Lung (tissue), 16 donors: ENCODE data around the gene TMEM184A. TPM values are rescaled to one million over a fixed set of nuclear protein-coding genes. Genes with fewer than 3 reads are reported as not detected.

Experiments used
- ATAC-seq: fragments of 200-7000 bp; cut with Tn5 transposase; one replicate; pipeline ENCODE4 v1.9.1; 2020; ENCODE audit warnings: moderate number of reproducible peaks; ENCODE audit not compliant: insufficient read depth, low FRiP score
- DNase-seq, 3 donors: peaks; one replicate each; pipeline ENCODE4 v3.0.0-alpha.2; 2013 to 2017
- H3K27ac ChIP-seq, 2 donors: one replicate each; pipeline ENCODE4 v1.5.1; 2013; ENCODE audit warnings: mild to moderate bottlenecking in 2 of 2, moderate library complexity in 2 of 2, control low read depth in 1 of 2, inconsistent platforms in 1 of 2, low read depth in 1 of 2, low read length in 1 of 2
- H3K27me3 ChIP-seq, 3 donors: one replicate each; pipeline ENCODE4 v1.5.1; 2013; ENCODE audit warnings: low read length in 2 of 3; ENCODE audit not compliant: control insufficient read depth in 3 of 3, insufficient read depth in 3 of 3
- H3K36me3 ChIP-seq, 4 donors: one replicate each; pipeline ENCODE4 v1.5.1; 2013; ENCODE audit warnings: low read length in 4 of 4, mild to moderate bottlenecking in 1 of 4, moderate library complexity in 1 of 4; ENCODE audit not compliant: control insufficient read depth in 4 of 4, insufficient read depth in 4 of 4
- H3K4me1 ChIP-seq, 5 donors: one replicate each; pipeline ENCODE4 v1.5.1; 2013; ENCODE audit warnings: low read length in 5 of 5, mild to moderate bottlenecking in 2 of 5, moderate library complexity in 1 of 5; ENCODE audit not compliant: control insufficient read depth in 5 of 5, insufficient read depth in 5 of 5
- H3K4me3 ChIP-seq: one replicate; pipeline ENCODE4 v1.5.1; 2013; ENCODE audit warnings: mild to moderate bottlenecking, control low read depth, moderate library complexity
- H3K9ac ChIP-seq, 2 donors: one replicate each; pipeline ENCODE4 v1.5.1; 2013; ENCODE audit warnings: low read length in 2 of 2, control low read depth in 1 of 2; ENCODE audit not compliant: insufficient read depth in 1 of 2
- H3K9me3 ChIP-seq, 4 donors: one replicate each; pipeline ENCODE4 v1.5.1; 2013; ENCODE audit warnings: low read length in 3 of 4, mild to moderate bottlenecking in 1 of 4, moderate library complexity in 1 of 4; ENCODE audit not compliant: control insufficient read depth in 4 of 4, insufficient read depth in 3 of 4
- CTCF ChIP-seq: IDR thresholded peaks from 2 replicates; pipeline ENCODE4 v1.5.1; 2012; ENCODE audit warnings: mild to moderate bottlenecking; ENCODE audit errors: control extremely low read depth, extremely low read depth
- WGBS, 2 donors: extraction: QIAGEN DNeasy Blood & Tissue Kit; methylation state at CpG; one replicate each; pipeline ENCODE4 v1.1.7; 2013; 5-methylcytosine and 5-hydroxymethylcytosine counted together
- long read RNA-seq, 5 donors: transcript quantifications; one replicate each; lab custom pipeline, GENCODE V29; 2026
- polyA plus RNA-seq, 2 donors: library from polyadenylated mRNA; stranded (reverse); fragments of 200-250 nt; gene quantifications; one replicate each; pipeline ENCODE4 v1.2.1, GENCODE V29; 2013
- total RNA-seq, 2 donors: library from RNA; depleted of rRNA in 1 of 2; stranded (reverse); fragments of >200 nt in 1 of 2; gene quantifications; one replicate each; pipeline ENCODE4 v1.2.1, GENCODE V29; 2014 to 2021
- donor health status: control.
- donor health status: control.
- donor health status: Bipolar disorder and iron deficiency.
- donor health status: healthy.
- donor health status: DM: yes; HTN: yes; CAD: no.

Gene TMEM184A
- total RNA-seq = 10 to 100 TPM in 1 of 2 donors, 1 to 10 TPM in 1; 1.8 to 11.8 TPM
- 1 to 10 TPM; 6.8 to 9.9 TPM for polyA plus RNA-seq
- long read RNA-seq, donor 1 = 0 reads
- long read RNA-seq, donor 2 = 0 reads
- long read RNA-seq, donor 3 = 0 reads
- long read RNA-seq, donor 4 = 0 reads
- long read RNA-seq, donor 5, partial matches to known transcripts = 18 of 18 reads
- long read RNA-seq, donor 5, other reads (novel, unspliced or antisense) = 0 of 18 reads

GRCh38 chr7:1555813-1556543 lies at the start of gene TMEM184A:
Gene TMEM184A (minus strand): TSS chr7:1556205. CDS start chr7:1555484, 721 bp downstream.
- DNase-seq = peak; percentile 42 to 68 (median 66)
- no peak for TF ChIP-seq CTCF
- no peak within 1 kb of the TSS for H3K9ac ChIP-seq
- H3K4me1 ChIP-seq = peaks cover 0 to 7% (median 0%) of the 10 kb centered on the region in 5 donors
- no peak within 1 kb of the TSS for H3K4me3 ChIP-seq
- no peaks in the 10 kb centered on the region for H3K36me3 ChIP-seq
- no peaks in the 10 kb centered on the region for H3K9me3 ChIP-seq
- peak within 1 kb of the TSS in 1 of 2 donors; percentile 76 for H3K27ac ChIP-seq
- WGBS, 2 donors = 47 to 49% methylated on average over 17 to 23 of the region's 23 CpGs
- no peaks in the 10 kb centered on the region for H3K27me3 ChIP-seq
- ATAC-seq = peak; percentile 71

- TF ChIP-seq CTCF = no peak
- WGBS, 2 donors = 71 to 82% methylated on average over 2 of the region's 2 CpGs
- Histone ChIP-seq H3K4me3 (no peak overlapping the region), H3K4me1 (no peaks in the 10 kb centered on the region), H3K27me3 (peaks cover 0 to 12% (median 5%) of the 10 kb centered on the region in 3 donors), H3K9ac (no peak overlapping the region), H3K36me3 (no peaks in the 10 kb centered on the region), H3K9me3 (no peaks in the 10 kb centered on the region), H3K27ac (no peak overlapping the region)
- DNase-seq (no peak), ATAC-seq (no peak)
Measured at GRCh38 chr7:1604383-1604782, 48.4 kb upstream of the TMEM184A start.

- H3K27me3 ChIP-seq = peaks cover 0 to 12% (median 5%) of the 10 kb centered on the region in 3 donors
- H3K9ac ChIP-seq = no peak overlapping the region
- ATAC-seq (no peak), DNase-seq (no peak)
- H3K36me3 ChIP-seq = no peaks in the 10 kb centered on the region
- WGBS, 2 donors = 79 to 89% methylated on average over 41 of the region's 41 CpGs
- no peak for TF ChIP-seq CTCF
- no peaks in the 10 kb centered on the region for H3K4me1 ChIP-seq
- no peak overlapping the region for H3K27ac ChIP-seq
- H3K4me3 ChIP-seq = no peak overlapping the region
- H3K9me3 ChIP-seq = no peaks in the 10 kb centered on the region
Measured at GRCh38 chr7:1603346-1604225, 47.6 kb upstream of the TMEM184A start.
